Measurements from ENCODE around the gene RGS7. TPM values are rescaled to one million over a fixed set of nuclear protein-coding genes. Genes with fewer than 3 reads are reported as not detected.

Gene RGS7
- total and polyA plus RNA-seq, 2 experiments from 2014 or later, result 0.32 to 1.7 TPM

- no peaks in the 10 kb centered on the region for H3K9me3 ChIP-seq (ENCODE audit: low read depth)
- no peaks in the 10 kb centered on the region for H3K27me3 ChIP-seq (replicated peaks; ENCODE audit: insufficient read depth)
- H3K9me2 ChIP-seq (ENCODE audit: insufficient read depth), result no peaks in the 10 kb centered on the region
- H2AFZ ChIP-seq, result no peak overlapping the region
- no peaks in the 10 kb centered on the region for H3K36me3 ChIP-seq (ENCODE audit: low read depth)
- no peak overlapping the region for H3K4me3 ChIP-seq
- no peak for DNase-seq
- no peaks in the 10 kb centered on the region for H4K20me1 ChIP-seq (ENCODE audit: insufficient read depth)
- 41 to 46% methylated on average over 11 of the region's 11 CpGs for WGBS, 2 experiments (ENCODE audit: low coverage in 1 of 2, low lambda C conversion rate in 2 of 2, missing lambda C conversion rate in 2 of 2)
- no peak for TF ChIP-seq EZH2 (IDR thresholded peaks at IDR 0.05; ENCODE audit: insufficient read depth, poor library complexity, severe bottlenecking)
- no peak for TF ChIP-seq EZH2phosphoT487 (IDR thresholded peaks at IDR 0.05; ENCODE audit: insufficient read depth, low read depth)
- no peaks in the 10 kb centered on the region for H3K4me1 ChIP-seq (ENCODE audit: insufficient read depth)
- no peak overlapping the region for H3K9ac ChIP-seq
- in situ Hi-C loops (cut with MboI), result no loop called here
- no peaks in the 10 kb centered on the region for H3K79me2 ChIP-seq (ENCODE audit: insufficient read depth)
- H3K27ac ChIP-seq, result no peak overlapping the region
- no peaks in the 10 kb centered on the region for H3F3A ChIP-seq (ENCODE audit: insufficient read depth)
- no peak overlapping the region for H3K4me2 ChIP-seq (ENCODE audit: unreplicated experiment)
Measured at GRCh38 chr1:241129207-241129960, 227.6 kb downstream of the RGS7 start.

- H3K4me1 ChIP-seq (ENCODE audit: insufficient read depth), result no peaks in the 10 kb centered on the region
- no peak overlapping the region for H3K9ac ChIP-seq
- no peaks in the 10 kb centered on the region for H3K36me3 ChIP-seq (ENCODE audit: low read depth)
- H3K4me3 ChIP-seq, result no peak overlapping the region
- no peaks in the 10 kb centered on the region for H3F3A ChIP-seq (ENCODE audit: insufficient read depth)
- no peaks in the 10 kb centered on the region for H4K20me1 ChIP-seq (ENCODE audit: insufficient read depth)
- no peaks in the 10 kb centered on the region for H3K9me2 ChIP-seq (ENCODE audit: insufficient read depth)
- in situ Hi-C loops (cut with MboI), result no loop called here
- no peak overlapping the region for H2AFZ ChIP-seq
- 43 to 66% methylated on average over 2 of the region's 2 CpGs for WGBS, 2 experiments (ENCODE audit: low coverage in 1 of 2, low lambda C conversion rate in 2 of 2, missing lambda C conversion rate in 2 of 2)
- H3K9me3 ChIP-seq (ENCODE audit: low read depth), result no peaks in the 10 kb centered on the region
- no peak overlapping the region for H3K4me2 ChIP-seq (ENCODE audit: unreplicated experiment)
- TF ChIP-seq EZH2 (IDR thresholded peaks at IDR 0.05; ENCODE audit: insufficient read depth, poor library complexity, severe bottlenecking) (no peak), EZH2phosphoT487 (IDR thresholded peaks at IDR 0.05; ENCODE audit: insufficient read depth, low read depth) (no peak)
- H3K79me2 ChIP-seq (ENCODE audit: insufficient read depth), result no peaks in the 10 kb centered on the region
- no peak for DNase-seq
- no peaks in the 10 kb centered on the region for H3K27me3 ChIP-seq (replicated peaks; ENCODE audit: insufficient read depth)
- H3K27ac ChIP-seq, result no peak overlapping the region
Measured at GRCh38 chr1:241125286-241125685, 231.7 kb downstream of the RGS7 start.

DNA sequence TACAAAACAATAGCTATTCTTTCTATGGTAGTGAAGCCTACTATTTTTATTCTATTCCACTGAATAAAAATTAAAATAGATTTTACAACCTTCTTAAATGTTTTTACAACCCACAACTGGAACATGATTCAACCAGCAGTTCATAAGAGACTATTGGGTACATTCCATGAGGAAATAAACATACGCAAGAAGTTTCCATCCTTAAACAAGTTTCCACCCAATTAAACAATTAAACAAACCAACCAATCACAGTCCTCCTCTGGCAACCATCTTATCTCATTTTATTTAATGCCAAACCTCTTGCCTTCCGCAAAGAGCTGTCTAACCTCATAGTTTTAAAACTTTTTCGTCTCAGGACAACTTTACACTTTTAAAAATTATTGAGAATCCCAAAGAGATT, 239.0 kb downstream of the RGS7 start:
- in situ Hi-C loops (cut with MboI), result no loop called here
- Histone ChIP-seq H3K27ac (no peak overlapping the region), H4K20me1 (ENCODE audit: insufficient read depth) (no peaks in the 10 kb centered on the region), H3F3A (ENCODE audit: insufficient read depth) (no peaks in the 10 kb centered on the region), H3K4me2 (ENCODE audit: unreplicated experiment) (no peak overlapping the region), H3K4me3 (no peak overlapping the region), H3K9ac (no peak overlapping the region), H3K27me3 (replicated peaks; ENCODE audit: insufficient read depth) (no peaks in the 10 kb centered on the region), H2AFZ (no peak overlapping the region), H3K4me1 (ENCODE audit: insufficient read depth) (no peaks in the 10 kb centered on the region), H3K79me2 (ENCODE audit: insufficient read depth) (no peaks in the 10 kb centered on the region), H3K9me2 (ENCODE audit: insufficient read depth) (no peaks in the 10 kb centered on the region), H3K36me3 (ENCODE audit: low read depth) (no peaks in the 10 kb centered on the region), H3K9me3 (ENCODE audit: low read depth) (no peaks in the 10 kb centered on the region)
- WGBS, 2 experiments (ENCODE audit: low coverage in 1 of 2, low lambda C conversion rate in 2 of 2, missing lambda C conversion rate in 2 of 2), result 35 to 37% methylated on average over 3 of the region's 3 CpGs
- TF ChIP-seq EZH2phosphoT487 (IDR thresholded peaks at IDR 0.05; ENCODE audit: insufficient read depth, low read depth), result no peak
- no peak for TF ChIP-seq EZH2 (IDR thresholded peaks at IDR 0.05; ENCODE audit: insufficient read depth, poor library complexity, severe bottlenecking)
- no peak for DNase-seq

DNA sequence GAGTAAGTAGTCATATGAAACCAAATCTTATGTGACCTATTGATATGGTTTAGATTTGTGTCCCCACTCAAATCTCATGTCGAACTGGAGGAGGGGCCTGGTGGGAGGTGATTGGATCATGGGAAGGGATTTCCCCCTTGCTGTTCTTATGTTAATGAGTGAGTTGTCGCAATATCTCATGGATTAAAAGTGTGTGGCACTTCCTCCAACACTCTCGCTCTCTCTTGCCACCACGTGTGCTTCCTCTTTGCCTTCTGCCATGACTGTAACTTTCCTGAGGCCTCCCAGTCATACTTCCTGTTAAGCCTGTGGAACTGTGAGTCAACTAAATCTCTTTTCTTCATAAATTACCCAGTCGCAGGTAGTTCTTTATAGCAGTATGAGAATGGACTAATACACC, 241.2 kb downstream of the RGS7 start:
- WGBS, 2 experiments (ENCODE audit: low coverage in 1 of 2, low lambda C conversion rate in 2 of 2, missing lambda C conversion rate in 2 of 2), result 33 to 35% methylated on average over 5 of the region's 5 CpGs
- no peaks in the 10 kb centered on the region for H3F3A ChIP-seq (ENCODE audit: insufficient read depth)
- H3K4me3 ChIP-seq, result no peak overlapping the region
- TF ChIP-seq EZH2 (IDR thresholded peaks at IDR 0.05; ENCODE audit: insufficient read depth, poor library complexity, severe bottlenecking), result no peak
- TF ChIP-seq EZH2phosphoT487 (IDR thresholded peaks at IDR 0.05; ENCODE audit: insufficient read depth, low read depth), result no peak
- in situ Hi-C loops (cut with MboI), result no loop called here
- no peak overlapping the region for H3K27ac ChIP-seq
- no peaks in the 10 kb centered on the region for H3K36me3 ChIP-seq (ENCODE audit: low read depth)
- no peak for DNase-seq
- H3K9ac ChIP-seq, result no peak overlapping the region
- H2AFZ ChIP-seq, result no peak overlapping the region
- H3K27me3 ChIP-seq (replicated peaks; ENCODE audit: insufficient read depth), result no peaks in the 10 kb centered on the region
- H3K9me3 ChIP-seq (ENCODE audit: low read depth), result no peaks in the 10 kb centered on the region
- H3K9me2 ChIP-seq (ENCODE audit: insufficient read depth), result no peaks in the 10 kb centered on the region
- H3K79me2 ChIP-seq (ENCODE audit: insufficient read depth), result no peaks in the 10 kb centered on the region
- H3K4me2 ChIP-seq (ENCODE audit: unreplicated experiment), result no peak overlapping the region
- H3K4me1 ChIP-seq (ENCODE audit: insufficient read depth), result no peaks in the 10 kb centered on the region
- H4K20me1 ChIP-seq (ENCODE audit: insufficient read depth), result no peaks in the 10 kb centered on the region

Data from GM23248 (cell line).